ENCODE results near the gene GLO1.
A peak's percentile ranks its signal among the peaks of the same experiment; 100 is the strongest.

GLO1 gene

GRCh38 chr6:38658418-38659167 lies 44.4 kb downstream of the GLO1 start:
- Histone ChIP-seq H3K4me3 (ENCODE audit: low read length in 2 of 2) (no peak overlapping the region), H3K9ac (ENCODE audit: low read length in 2 of 2) (no peak overlapping the region), H3K9me3 (ENCODE audit: control insufficient read depth in 2 of 2, low read length in 2 of 2) (no peaks in the 10 kb centered on the region), H3K27ac (ENCODE audit: low read length) (no peak overlapping the region), H3K4me1 (ENCODE audit: control insufficient read depth, insufficient read depth, low read length) (no peaks in the 10 kb centered on the region), H3K36me3 (ENCODE audit: control insufficient read depth in 2 of 2, insufficient read depth in 2 of 2, low read length in 2 of 2) (peaks cover 0 to 2% of the 10 kb centered on the region in 2 donors), H3K27me3 (ENCODE audit: control insufficient read depth in 1 of 2, insufficient read depth in 2 of 2, low read length in 2 of 2) (no peaks in the 10 kb centered on the region)

DNA sequence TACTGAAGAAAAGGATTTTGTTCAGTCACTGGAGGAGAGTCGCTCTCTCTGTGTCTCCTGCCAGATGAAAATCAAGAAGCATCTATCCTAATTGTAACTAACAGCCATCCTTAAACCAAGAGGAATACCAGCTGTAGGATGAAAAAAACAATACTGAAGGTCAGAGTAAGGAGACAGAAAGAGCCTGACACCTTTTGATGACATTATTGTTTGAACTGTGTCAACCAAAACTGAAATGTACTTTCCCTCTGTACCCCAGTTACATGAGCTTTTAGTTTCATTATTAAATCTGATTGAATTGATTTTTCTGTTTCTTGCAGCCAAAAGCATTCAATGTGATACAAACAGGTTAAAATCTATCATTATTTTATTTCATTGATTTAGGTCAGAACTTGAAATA lies 46.0 kb downstream of the GLO1 start:
- no peak overlapping the region for H3K27ac ChIP-seq (ENCODE audit: low read length)
- no peaks in the 10 kb centered on the region for H3K27me3 ChIP-seq (ENCODE audit: control insufficient read depth in 1 of 2, insufficient read depth in 2 of 2, low read length in 2 of 2)
- H3K9me3 ChIP-seq (ENCODE audit: control insufficient read depth in 2 of 2, low read length in 2 of 2), result no peaks in the 10 kb centered on the region
- H3K36me3 ChIP-seq (ENCODE audit: control insufficient read depth in 2 of 2, insufficient read depth in 2 of 2, low read length in 2 of 2), result peaks cover 0 to 2% of the 10 kb centered on the region in 2 donors
- no peaks in the 10 kb centered on the region for H3K4me1 ChIP-seq (ENCODE audit: control insufficient read depth, insufficient read depth, low read length)
- H3K4me3 ChIP-seq (ENCODE audit: low read length in 2 of 2), result no peak overlapping the region
- no peak overlapping the region for H3K9ac ChIP-seq (ENCODE audit: low read length in 2 of 2)

DNA sequence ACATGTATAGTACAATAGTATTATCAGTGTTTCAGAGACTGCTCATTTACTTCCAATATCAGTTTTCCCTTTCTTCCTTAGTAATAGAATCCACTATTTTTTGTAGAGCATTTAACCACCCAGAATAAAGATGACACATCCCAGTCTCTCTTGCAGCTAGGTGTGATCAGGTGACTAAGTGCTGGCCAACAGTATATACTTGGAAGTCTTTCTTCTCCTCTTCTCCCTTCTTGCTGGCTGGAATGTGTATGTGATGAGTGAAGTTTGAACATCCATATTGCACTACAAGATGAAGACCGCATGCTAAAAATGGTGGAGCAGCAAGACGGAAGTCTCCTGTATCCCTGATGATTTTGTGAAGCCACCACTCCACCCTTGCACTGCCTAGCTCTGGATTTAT lies 48.7 kb downstream of the GLO1 start:
- no peak overlapping the region for H3K9ac ChIP-seq (ENCODE audit: low read length in 2 of 2)
- no peaks in the 10 kb centered on the region for H3K4me1 ChIP-seq (ENCODE audit: control insufficient read depth, insufficient read depth, low read length)
- H3K27ac ChIP-seq (ENCODE audit: low read length), result no peak overlapping the region
- H3K9me3 ChIP-seq (ENCODE audit: control insufficient read depth in 2 of 2, low read length in 2 of 2), result no peaks in the 10 kb centered on the region
- no peaks in the 10 kb centered on the region for H3K27me3 ChIP-seq (ENCODE audit: control insufficient read depth in 1 of 2, insufficient read depth in 2 of 2, low read length in 2 of 2)
- H3K36me3 ChIP-seq (ENCODE audit: control insufficient read depth in 2 of 2, insufficient read depth in 2 of 2, low read length in 2 of 2), result peaks cover 2 to 4% of the 10 kb centered on the region in 2 donors
- no peak overlapping the region for H3K4me3 ChIP-seq (ENCODE audit: low read length in 2 of 2)

DNA sequence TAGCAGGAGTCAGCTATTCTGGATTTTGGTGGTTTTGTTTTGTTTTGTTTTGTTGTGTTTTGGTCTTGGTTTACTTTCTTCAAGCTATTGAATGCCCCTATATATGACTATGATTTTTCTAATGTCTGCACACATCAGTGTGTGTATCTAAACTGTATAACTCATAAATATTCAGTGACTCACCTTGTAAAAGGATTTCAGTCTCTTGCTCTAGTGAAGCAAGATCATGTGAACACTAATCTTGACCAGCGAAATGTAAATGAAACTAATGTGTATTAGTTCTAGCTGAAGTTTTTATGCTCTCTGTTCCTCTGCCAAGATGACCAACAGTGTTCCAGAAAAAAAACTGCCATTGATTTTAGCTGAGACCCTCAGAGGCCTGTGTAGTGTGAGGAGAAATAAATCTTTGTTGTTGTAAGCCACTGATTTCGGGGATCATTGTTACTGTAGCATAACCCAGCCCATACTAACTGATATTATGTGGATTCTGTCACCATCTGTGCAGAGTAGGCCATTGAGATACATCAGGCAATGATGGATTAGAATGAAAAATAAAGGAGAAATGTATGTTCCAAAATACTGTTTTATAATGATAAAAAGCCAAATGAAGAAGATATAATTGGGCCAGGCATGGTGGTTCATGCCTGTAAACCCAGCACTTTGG lies 51.7 kb downstream of the GLO1 start:
- Histone ChIP-seq H3K4me3 (ENCODE audit: low read length in 2 of 2) (no peak overlapping the region), H3K27ac (ENCODE audit: low read length) (no peak overlapping the region), H3K9ac (ENCODE audit: low read length in 2 of 2) (no peak overlapping the region), H3K27me3 (ENCODE audit: control insufficient read depth in 1 of 2, insufficient read depth in 2 of 2, low read length in 2 of 2) (no peaks in the 10 kb centered on the region), H3K36me3 (ENCODE audit: control insufficient read depth in 2 of 2, insufficient read depth in 2 of 2, low read length in 2 of 2) (peaks cover 0 to 4% of the 10 kb centered on the region in 2 donors), H3K9me3 (ENCODE audit: control insufficient read depth in 2 of 2, low read length in 2 of 2) (no peaks in the 10 kb centered on the region), H3K4me1 (ENCODE audit: control insufficient read depth, insufficient read depth, low read length) (no peaks in the 10 kb centered on the region)

- Histone ChIP-seq H3K27me3 (ENCODE audit: control insufficient read depth in 1 of 2, insufficient read depth in 2 of 2, low read length in 2 of 2) (no peaks in the 10 kb centered on the region), H3K4me3 (ENCODE audit: low read length in 2 of 2) (no peak overlapping the region), H3K36me3 (ENCODE audit: control insufficient read depth in 2 of 2, insufficient read depth in 2 of 2, low read length in 2 of 2) (peaks cover 0 to 4% of the 10 kb centered on the region in 2 donors), H3K27ac (ENCODE audit: low read length) (no peak overlapping the region), H3K9me3 (ENCODE audit: control insufficient read depth in 2 of 2, low read length in 2 of 2) (no peaks in the 10 kb centered on the region), H3K9ac (ENCODE audit: low read length in 2 of 2) (no peak overlapping the region), H3K4me1 (ENCODE audit: control insufficient read depth, insufficient read depth, low read length) (no peaks in the 10 kb centered on the region)
These were observed 52.7 kb downstream of the GLO1 start for GRCh38 chr6:38650207-38650752.

DNA sequence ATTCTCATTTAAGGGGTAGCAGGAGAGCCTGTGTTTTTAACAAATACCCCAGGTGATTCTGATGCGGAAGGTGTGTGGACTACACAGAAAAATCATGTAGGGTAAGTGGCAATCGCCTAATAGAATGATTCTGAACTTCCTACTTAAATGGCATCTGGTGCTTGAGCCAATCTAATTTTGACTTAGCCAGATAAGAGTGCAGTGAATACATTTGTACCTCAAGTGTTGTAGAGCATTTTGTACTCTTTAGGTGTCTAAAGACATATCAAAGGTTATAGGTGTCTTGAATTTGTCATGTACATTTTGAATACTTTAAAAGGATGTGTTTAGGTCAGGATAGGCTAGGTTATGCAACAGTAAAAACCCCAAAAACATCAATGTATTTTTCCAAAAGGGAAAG lies 53.2 kb downstream of the GLO1 start:
- Histone ChIP-seq H3K36me3 (ENCODE audit: control insufficient read depth in 2 of 2, insufficient read depth in 2 of 2, low read length in 2 of 2) (peaks cover 0 to 4% of the 10 kb centered on the region in 2 donors), H3K9ac (ENCODE audit: low read length in 2 of 2) (no peak overlapping the region), H3K27me3 (ENCODE audit: control insufficient read depth in 1 of 2, insufficient read depth in 2 of 2, low read length in 2 of 2) (no peaks in the 10 kb centered on the region), H3K4me3 (ENCODE audit: low read length in 2 of 2) (no peak overlapping the region), H3K27ac (ENCODE audit: low read length) (no peak overlapping the region), H3K9me3 (ENCODE audit: control insufficient read depth in 2 of 2, low read length in 2 of 2) (no peaks in the 10 kb centered on the region), H3K4me1 (ENCODE audit: control insufficient read depth, insufficient read depth, low read length) (no peaks in the 10 kb centered on the region)

DNA sequence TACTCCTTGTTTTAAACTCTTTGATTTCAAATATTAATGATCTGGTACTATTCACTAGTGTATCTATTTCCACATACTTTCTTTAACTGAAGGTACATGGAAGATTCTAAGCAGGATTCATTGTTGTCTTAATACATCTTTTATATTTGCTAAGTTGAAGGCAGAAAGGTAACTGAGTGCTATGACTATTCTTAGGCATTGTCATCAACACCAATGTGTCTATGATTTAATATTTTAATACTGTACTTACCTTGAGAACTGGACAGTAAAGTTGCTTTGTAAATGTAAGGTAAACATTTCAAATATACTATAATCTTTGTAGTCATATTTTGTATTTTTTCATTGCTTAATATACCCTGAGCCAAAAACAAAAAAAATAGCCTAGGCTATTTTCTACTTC lies 54.3 kb downstream of the GLO1 start:
- H3K9ac ChIP-seq (ENCODE audit: low read length in 2 of 2), result no peak overlapping the region
- no peak overlapping the region for H3K4me3 ChIP-seq (ENCODE audit: low read length in 2 of 2)
- H3K4me1 ChIP-seq (ENCODE audit: control insufficient read depth, insufficient read depth, low read length), result no peaks in the 10 kb centered on the region
- H3K27ac ChIP-seq (ENCODE audit: low read length), result no peak overlapping the region
- H3K36me3 ChIP-seq (ENCODE audit: control insufficient read depth in 2 of 2, insufficient read depth in 2 of 2, low read length in 2 of 2), result peaks cover 0 to 4% of the 10 kb centered on the region in 2 donors
- H3K9me3 ChIP-seq (ENCODE audit: control insufficient read depth in 2 of 2, low read length in 2 of 2), result no peaks in the 10 kb centered on the region
- no peaks in the 10 kb centered on the region for H3K27me3 ChIP-seq (ENCODE audit: control insufficient read depth in 1 of 2, insufficient read depth in 2 of 2, low read length in 2 of 2)

- Histone ChIP-seq H3K4me1 (ENCODE audit: control insufficient read depth, insufficient read depth, low read length) (peaks cover under 1% of the 10 kb centered on the region), H3K27ac (ENCODE audit: low read length) (no peak overlapping the region), H3K9ac (ENCODE audit: low read length in 2 of 2) (no peak overlapping the region), H3K27me3 (ENCODE audit: control insufficient read depth in 1 of 2, insufficient read depth in 2 of 2, low read length in 2 of 2) (no peaks in the 10 kb centered on the region), H3K4me3 (ENCODE audit: low read length in 2 of 2) (no peak overlapping the region), H3K9me3 (ENCODE audit: control insufficient read depth in 2 of 2, low read length in 2 of 2) (no peaks in the 10 kb centered on the region), H3K36me3 (ENCODE audit: control insufficient read depth in 2 of 2, insufficient read depth in 2 of 2, low read length in 2 of 2) (peaks cover 0 to 3% of the 10 kb centered on the region in 2 donors)
These were observed 56.6 kb downstream of the GLO1 start for GRCh38 chr6:38646166-38646878.

GRCh38 chr6:38644951-38645350 lies 58.0 kb downstream of the GLO1 start:
- Histone ChIP-seq H3K4me3 (ENCODE audit: low read length in 2 of 2) (no peak overlapping the region), H3K9me3 (ENCODE audit: control insufficient read depth in 2 of 2, low read length in 2 of 2) (no peaks in the 10 kb centered on the region), H3K27ac (ENCODE audit: low read length) (no peak overlapping the region), H3K9ac (ENCODE audit: low read length in 2 of 2) (no peak overlapping the region), H3K36me3 (ENCODE audit: control insufficient read depth in 2 of 2, insufficient read depth in 2 of 2, low read length in 2 of 2) (no peaks in the 10 kb centered on the region), H3K4me1 (ENCODE audit: control insufficient read depth, insufficient read depth, low read length) (peaks cover 8% of the 10 kb centered on the region), H3K27me3 (ENCODE audit: control insufficient read depth in 1 of 2, insufficient read depth in 2 of 2, low read length in 2 of 2) (no peaks in the 10 kb centered on the region)

DNA sequence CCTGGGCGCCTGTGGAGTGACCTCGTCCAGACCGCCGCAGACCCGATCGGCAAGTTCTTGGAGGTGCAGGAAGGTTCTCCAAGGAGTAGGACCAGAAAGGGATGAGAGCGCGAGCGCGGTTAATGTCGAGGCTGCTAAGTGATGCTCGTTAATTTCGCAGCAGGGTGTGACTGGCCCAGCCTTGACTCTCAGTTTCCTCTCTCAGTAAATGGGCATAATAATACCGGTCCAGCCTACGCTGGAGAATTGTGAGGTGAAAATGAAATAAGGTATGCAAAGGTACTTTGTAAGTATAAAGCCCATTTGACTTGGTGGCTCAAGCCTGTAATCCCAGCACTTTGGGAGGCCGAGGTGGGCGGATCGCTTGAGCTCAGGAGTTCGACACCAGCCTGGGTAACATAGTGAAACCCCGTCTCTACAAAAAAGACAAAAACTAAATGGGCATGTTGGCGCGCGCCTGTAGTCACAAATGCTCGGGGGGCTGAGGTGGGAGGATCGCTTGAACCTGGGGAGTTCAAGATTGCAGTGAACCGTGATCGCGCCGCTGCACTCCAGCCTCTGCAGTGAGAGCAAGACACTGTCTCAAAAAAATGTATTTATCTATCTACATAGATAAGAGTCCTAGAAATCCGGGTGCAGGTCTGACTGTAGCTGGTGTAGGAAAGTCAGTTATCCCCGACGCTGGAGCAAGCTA lies 62.6 kb downstream of the GLO1 start:
- Histone ChIP-seq H3K9me3 (ENCODE audit: control insufficient read depth in 2 of 2, low read length in 2 of 2) (no peaks in the 10 kb centered on the region), H3K27ac (ENCODE audit: low read length) (peak overlapping the region; percentile 90), H3K27me3 (ENCODE audit: control insufficient read depth in 1 of 2, insufficient read depth in 2 of 2, low read length in 2 of 2) (no peaks in the 10 kb centered on the region), H3K4me1 (ENCODE audit: control insufficient read depth, insufficient read depth, low read length) (peaks cover 14% of the 10 kb centered on the region), H3K9ac (ENCODE audit: low read length in 2 of 2) (peak overlapping the region; percentile 93 to 97), H3K36me3 (ENCODE audit: control insufficient read depth in 2 of 2, insufficient read depth in 2 of 2, low read length in 2 of 2) (no peaks in the 10 kb centered on the region), H3K4me3 (ENCODE audit: low read length in 2 of 2) (peak overlapping the region; percentile 65 to 96)
